Naive thymus-derived CD4-positive, alpha-beta T cell (primary cell): Measurements from ENCODE around the gene SIRPG. TPM values are rescaled to one million over a fixed set of nuclear protein-coding genes. Genes with fewer than 3 reads are reported as not detected.

Experiments
- polyA plus RNA-seq, 2 donors: library from polyadenylated mRNA; unstranded; fragments of 300-500 nt; fragmentation: Illumina TruSeq; gene quantifications; one replicate each; pipeline ENCODE4 v1.2.3, GENCODE V29; 2021
- total RNA-seq, 6 experiments: library from RNA in 5 of 6; stranded (reverse) in 5 of 6; gene quantifications; 1 replicate in 5 of 6; 2 replicates in 1 of 6; pipeline ENCODE4 v1.2.3 and lab custom pipeline; 2021 to 2026

Gene SIRPG
- total and polyA plus RNA-seq, 7 experiments from 2014 or later, result 25.6 to 198 (median 51.4) TPM

Other genes with a start within 250 kb of the SIRPG start
- 10 to 100 TPM; 59.3 to 80.0 (median 64.7) TPM for gene NSFL1C, start 190.9 kb downstream of the SIRPG start, total RNA-seq
- 10 to 100 TPM; 80.4 to 81.8 TPM for gene NSFL1C, start 190.9 kb downstream of the SIRPG start, polyA plus RNA-seq
- 10 to 100 TPM in 1 of 5 experiments, 1 to 10 TPM in 1, under 1 TPM in 2, not detected in 1; 0.30 to 29.0 (median 1.1) TPM for gene SIRPB2, start 166.4 kb downstream of the SIRPG start, total RNA-seq
- gene SIRPB2, start 166.4 kb downstream of the SIRPG start, polyA plus RNA-seq, result under 1 TPM in 1 of 2 donors, not detected in 1; 0.07 TPM
- 1 to 10 TPM in 1 of 5 experiments, under 1 TPM in 4; 0.16 to 1.9 (median 0.34) TPM for gene SIRPD, start 100.1 kb downstream of the SIRPG start, total RNA-seq
- not detected for gene SIRPD, start 100.1 kb downstream of the SIRPG start, polyA plus RNA-seq
- gene SIRPB1, start 37.8 kb downstream of the SIRPG start, total RNA-seq, result 10 to 100 TPM in 3 of 5 experiments, 1 to 10 TPM in 2; 4.6 to 28.2 (median 11.9) TPM
- gene SIRPB1, start 37.8 kb downstream of the SIRPG start, polyA plus RNA-seq, result 1 to 10 TPM; 2.2 to 7.9 TPM
- 10 to 100 TPM in 1 of 5 experiments, 1 to 10 TPM in 3, not detected in 1; 1.7 to 42.9 (median 3.6) TPM for gene SIRPA, start 237.6 kb upstream of the SIRPG start, total RNA-seq
- not detected for gene SIRPA, start 237.6 kb upstream of the SIRPG start, polyA plus RNA-seq